Mesenteric fat pad (tissue), 1 donor: ENCODE measurements around the gene PFDN6. TPM values are rescaled to one million over a fixed set of nuclear protein-coding genes. Genes with fewer than 3 reads are reported as not detected.

Experiments used
- microRNA-seq: library from miRNA; unstranded; fragments of <30 nt; microRNA quantifications from one replicate; pipeline ENCODE4 v1.2.0, GENCODE V29; 2020; ENCODE audit warnings: borderline number of aligned reads
- total RNA-seq: library from RNA; stranded (reverse); fragmentation: NEBNext Ultra II Directional; extraction: Animal tissue kit (Norgen Biotek cat#: 25700); gene quantifications from one replicate; pipeline ENCODE4 v1.2.1, GENCODE V29; 2021
- donor health status: DM: yes; HTN: yes; CAD: no.

PFDN6 gene
- total RNA-seq, 1 donor from 2014 or later: 34.8 TPM

Small RNAs within 50 kb of the gene (microRNA-seq; reads per million reads assigned to microRNA genes)
- gene MIR6834 (not detected), gene MIR6873 (not detected)

Other genes starting within 250 kb of the PFDN6 start
- 82.5 TPM for gene HLA-DPA1, start 216.0 kb upstream of the PFDN6 start, total RNA-seq
- 52.5 TPM for gene HLA-DPB1, start 213.6 kb upstream of the PFDN6 start, total RNA-seq
- gene COL11A2, start 97.1 kb upstream of the PFDN6 start, total RNA-seq: 0.67 TPM
- gene RXRB, start 88.9 kb upstream of the PFDN6 start, total RNA-seq: 35.8 TPM
- gene SLC39A7, start 88.7 kb upstream of the PFDN6 start, total RNA-seq: 109 TPM
- gene HSD17B8, start 84.9 kb upstream of the PFDN6 start, total RNA-seq: 5.3 TPM
- 32.6 TPM for gene RING1, start 81.1 kb upstream of the PFDN6 start, total RNA-seq
- gene VPS52, start 17.7 kb upstream of the PFDN6 start, total RNA-seq: 39.8 TPM
- 1,776 TPM for gene RPS18, start 17.5 kb upstream of the PFDN6 start, total RNA-seq
- gene B3GALT4, start 12.5 kb upstream of the PFDN6 start, total RNA-seq: 10.7 TPM
- gene WDR46, start 362 bp upstream of the PFDN6 start, total RNA-seq: 48.9 TPM
- gene RGL2, start 9.3 kb downstream of the PFDN6 start, total RNA-seq: 56.2 TPM
- gene TAPBP, start 24.5 kb downstream of the PFDN6 start, total RNA-seq: 77.9 TPM
- 12.1 TPM for gene ZBTB22, start 28.1 kb downstream of the PFDN6 start, total RNA-seq
- 41.7 TPM for gene DAXX, start 33.4 kb downstream of the PFDN6 start, total RNA-seq
- 0.19 TPM for gene KIFC1, start 102.2 kb downstream of the PFDN6 start, total RNA-seq
- gene PHF1, start 121.4 kb downstream of the PFDN6 start, total RNA-seq: 42.5 TPM
- 103 TPM for gene CUTA, start 128.5 kb downstream of the PFDN6 start, total RNA-seq
- gene SYNGAP1, start 130.5 kb downstream of the PFDN6 start, total RNA-seq: 14.1 TPM
- gene ZBTB9, start 165.0 kb downstream of the PFDN6 start, total RNA-seq: 4.6 TPM